GM18526 (cell line): ENCODE data around the gene PACS2.

ENCODE experiments used
- POLR2A ChIP-seq: IDR thresholded peaks from 3 replicates; pipeline ENCODE4 v1.6.1; 2011; ENCODE audit not compliant: insufficient read length; ENCODE audit errors: extremely low read depth

PACS2 gene

DNA sequence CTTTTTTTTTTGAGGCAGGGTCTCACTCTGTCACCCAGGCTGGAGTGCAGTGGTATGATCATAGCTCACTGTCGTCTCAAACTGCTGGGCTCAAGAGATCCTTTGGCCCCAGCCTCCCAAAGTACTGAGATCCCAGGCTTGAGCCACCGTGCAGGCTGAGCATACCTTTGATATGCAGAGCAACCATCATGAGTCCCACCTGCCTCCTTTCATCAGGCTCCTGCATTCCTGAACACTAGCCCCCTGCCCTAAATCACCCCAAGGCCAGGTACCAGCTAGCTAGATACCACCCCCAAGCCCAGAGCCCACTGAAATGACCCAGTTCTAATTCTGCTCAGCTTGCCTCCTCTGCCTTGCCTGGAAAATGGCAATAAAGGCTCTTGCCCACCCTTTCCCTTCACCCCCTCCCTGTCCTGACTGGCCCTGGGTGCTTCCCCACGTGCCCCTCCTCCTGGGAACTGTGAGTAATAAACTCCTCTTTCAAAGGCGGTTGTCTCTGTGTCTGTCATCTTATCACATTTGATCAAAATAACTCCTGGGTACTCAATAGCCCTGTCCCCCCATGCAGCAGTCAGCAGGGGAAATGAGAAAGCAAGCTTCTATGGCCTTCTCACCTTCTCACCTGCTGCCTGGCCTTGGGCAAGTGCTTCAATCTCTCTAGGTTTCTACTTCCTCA, 7.4 kb upstream of the PACS2 start:
- TF ChIP-seq POLR2A, result no peak

DNA sequence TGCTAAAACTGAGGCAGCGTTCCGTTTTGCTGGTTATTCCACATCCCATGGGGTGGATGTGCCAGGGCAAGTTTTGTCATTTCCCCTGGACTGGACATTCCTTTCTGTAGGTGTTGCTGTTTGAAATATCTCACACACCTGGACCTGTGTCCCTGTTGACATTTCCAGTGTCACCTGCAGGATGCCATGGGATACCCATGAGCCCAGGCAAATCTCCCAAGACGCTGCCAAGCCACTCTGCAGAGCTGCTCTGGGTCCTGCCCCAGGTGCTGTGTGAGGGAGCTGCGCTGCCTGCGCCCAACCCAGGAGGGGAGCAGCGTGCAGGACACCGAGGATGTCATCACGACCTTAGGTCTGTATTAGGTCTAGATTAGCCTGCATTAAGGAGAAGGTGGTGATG, 5.2 kb upstream of the PACS2 start:
- TF ChIP-seq POLR2A, result no peak

DNA sequence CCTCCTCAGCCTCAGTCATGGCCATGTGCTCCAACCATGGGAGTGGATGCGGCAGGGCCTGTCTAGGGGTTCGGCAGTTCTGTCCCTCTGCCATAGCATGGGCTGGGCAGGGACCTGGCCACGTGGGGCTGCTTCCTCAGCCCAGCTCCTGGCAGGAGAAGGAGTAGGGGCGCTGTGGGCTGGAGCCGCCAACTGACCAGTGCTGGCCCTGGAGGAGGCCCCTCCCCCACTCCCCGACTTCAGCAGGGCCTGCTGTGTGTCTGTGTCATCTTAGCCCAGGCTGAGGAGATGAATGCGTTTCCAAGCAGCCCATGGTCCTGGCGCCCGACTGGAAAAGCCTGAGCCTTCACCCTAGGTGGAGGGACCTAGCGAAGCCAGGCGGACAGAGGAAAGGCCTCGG, 2.7 kb upstream of the PACS2 start:
- TF ChIP-seq POLR2A, result no peak

DNA sequence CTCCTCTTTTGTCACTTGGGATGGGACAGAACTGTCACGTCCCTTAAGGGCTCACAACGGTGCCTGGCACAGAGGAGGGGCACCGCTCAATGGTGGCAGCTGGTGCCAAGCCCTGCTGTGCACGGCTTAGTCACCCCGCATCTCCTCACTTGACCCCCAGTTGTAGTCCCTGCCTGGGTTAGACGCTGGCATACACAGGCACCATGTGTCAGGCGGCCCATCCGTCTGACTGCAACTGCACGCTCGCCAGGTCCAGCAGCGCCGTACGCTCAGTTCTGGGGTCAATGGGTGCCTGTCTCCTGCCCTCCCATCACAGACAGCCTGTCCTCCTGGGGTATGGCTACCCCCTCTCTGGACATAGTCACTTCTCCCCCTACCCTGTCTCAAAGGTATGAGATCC, 1.6 kb upstream of the PACS2 start:
- no peak for TF ChIP-seq POLR2A

DNA sequence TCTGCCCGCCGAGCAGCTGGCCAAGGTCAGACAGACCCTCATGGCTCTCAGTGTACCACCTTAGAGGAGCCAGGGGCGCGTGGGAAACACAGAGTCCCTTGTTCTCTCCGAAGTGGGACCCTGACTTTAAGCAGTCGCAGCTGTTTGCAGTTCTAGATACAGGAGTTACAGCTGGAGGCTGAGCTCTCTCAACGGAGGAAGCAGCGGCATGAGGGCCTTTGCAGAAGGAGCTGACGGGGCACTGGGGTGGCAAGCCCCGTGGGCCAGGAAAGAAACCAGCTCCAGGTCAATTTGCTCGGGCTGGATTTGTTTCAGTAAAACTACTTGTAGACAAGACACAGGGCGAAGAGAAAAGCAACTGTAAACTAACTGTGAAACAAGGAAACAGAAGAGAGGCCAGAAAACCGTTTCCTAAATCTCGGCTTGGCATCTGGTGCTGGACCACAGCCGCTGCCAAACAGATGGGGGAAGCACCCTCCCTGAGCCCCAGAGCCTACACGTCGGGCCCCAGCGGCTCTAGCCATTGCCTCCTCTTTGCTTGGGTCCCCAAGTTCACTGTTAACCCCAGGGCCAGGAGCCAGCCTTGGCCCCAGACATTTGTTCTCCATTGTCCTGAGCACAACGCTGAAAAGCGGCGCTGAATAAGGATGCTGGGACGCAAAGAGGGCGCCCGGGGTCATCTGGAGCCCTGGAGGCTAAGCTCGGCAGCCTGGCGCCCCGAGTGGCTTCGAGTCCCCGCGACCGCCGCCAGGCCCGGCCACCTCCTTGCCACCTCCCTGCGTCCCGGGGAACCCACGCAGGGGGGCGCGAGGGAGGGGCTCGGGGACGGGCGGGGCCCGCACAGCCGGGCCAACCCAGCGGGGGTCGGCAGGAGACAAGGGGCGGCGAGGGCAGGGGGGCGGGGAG, 914 bp upstream of the PACS2 start:
- no peak for TF ChIP-seq POLR2A

DNA sequence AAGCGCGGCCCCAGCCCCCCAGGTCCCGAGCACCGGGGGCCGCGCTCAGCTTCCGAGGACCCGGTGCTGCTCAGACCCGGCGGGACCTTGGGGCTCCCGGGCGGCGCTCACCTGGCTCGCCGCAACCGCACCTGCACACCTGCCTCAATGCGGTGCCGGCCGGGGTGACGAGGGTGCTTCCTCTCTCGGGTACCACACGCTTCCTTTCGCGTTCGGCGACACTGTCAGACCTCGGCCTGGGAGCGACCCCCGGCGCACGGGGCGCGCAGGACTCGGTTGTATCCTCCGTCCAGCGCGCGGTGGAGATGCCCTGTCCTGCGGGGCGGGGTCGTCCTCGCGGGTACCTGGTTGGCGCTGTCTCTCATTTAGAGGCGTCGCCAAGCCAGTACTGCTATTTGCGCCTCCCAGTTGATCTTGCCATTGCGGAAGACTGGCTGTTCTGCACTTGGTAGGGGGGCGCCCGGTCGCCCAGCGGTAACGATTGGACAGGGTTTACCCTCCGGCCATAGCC, 718 bp downstream of the PACS2 start:
- TF ChIP-seq POLR2A, result no peak

DNA sequence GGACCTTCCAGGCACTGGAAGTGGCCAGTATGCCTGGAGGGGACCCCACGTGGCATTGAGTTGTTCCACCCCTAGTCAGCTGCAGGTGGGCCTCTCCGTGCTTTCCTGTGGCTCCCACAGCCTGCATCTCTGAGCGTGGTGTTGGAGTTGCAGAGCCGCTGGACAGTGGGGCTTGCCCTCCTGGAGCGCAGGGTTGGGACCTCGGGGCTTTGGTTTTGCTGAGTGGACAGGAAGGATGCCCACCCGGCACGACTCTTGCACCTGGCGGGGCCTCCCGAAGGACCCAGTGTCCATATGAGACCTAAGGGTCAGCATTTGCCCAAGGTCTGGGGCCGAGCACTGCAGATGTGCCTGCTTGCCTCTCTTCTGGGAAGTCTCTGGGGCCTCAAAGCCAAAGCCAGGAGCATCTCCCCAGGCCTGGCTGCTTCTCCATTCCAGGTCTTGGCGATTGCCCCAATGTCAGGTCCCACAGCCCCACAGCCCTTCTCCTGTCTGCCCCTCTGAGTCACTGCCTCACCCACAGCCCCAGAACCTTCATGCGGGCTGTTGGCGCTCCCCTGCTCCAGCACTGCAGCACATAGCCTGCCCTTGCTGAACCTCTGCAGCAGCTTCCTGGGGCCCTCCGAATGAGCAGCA, 1.5 kb downstream of the PACS2 start:
- no peak for TF ChIP-seq POLR2A

DNA sequence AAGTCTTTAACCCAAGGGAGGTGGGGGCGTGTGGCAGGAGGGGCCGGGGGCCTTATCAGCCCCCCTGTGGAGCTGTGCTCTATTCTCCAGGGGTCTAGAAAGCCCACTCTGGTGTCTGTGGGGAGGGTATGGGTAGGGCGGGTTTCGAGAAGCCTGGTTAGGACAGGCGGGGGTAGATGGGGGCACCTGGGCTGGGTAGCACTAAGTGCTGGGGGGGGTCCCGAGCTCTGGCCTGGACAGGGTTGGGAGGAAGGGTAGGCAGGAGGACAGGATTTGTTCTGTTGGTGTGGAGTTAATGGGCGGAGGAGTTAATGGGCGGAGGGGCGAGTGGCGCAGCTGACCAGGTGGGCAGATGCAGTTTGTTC, 2.0 kb downstream of the PACS2 start:
- TF ChIP-seq POLR2A, result no peak

DNA sequence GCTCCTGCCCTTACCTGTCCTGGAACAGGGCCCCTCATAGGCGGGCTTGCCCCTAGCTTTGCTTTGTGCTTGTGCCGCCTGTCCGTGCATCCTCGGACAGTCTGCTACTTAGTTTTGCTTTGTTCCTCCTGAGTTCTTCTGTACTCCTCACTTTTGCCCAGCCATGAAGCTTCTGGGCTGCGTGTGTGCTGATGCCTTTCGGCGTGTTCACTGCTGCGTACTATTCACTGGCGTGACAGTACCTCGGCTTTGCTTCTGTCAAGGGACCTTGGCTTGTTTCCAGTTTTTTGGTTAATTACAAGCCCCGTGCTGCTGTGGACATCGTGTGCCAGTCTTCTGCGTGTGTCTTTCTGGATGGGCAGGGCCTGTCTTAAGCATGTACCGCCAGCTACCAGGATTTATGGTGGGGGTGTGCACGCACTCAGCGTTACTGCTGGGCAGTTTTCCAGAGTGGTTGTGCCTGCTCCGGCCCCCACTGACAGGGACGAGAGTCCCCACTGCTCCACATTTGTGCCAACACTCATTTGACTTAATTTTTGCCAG, 2.5 kb downstream of the PACS2 start:
- TF ChIP-seq POLR2A, result no peak

DNA sequence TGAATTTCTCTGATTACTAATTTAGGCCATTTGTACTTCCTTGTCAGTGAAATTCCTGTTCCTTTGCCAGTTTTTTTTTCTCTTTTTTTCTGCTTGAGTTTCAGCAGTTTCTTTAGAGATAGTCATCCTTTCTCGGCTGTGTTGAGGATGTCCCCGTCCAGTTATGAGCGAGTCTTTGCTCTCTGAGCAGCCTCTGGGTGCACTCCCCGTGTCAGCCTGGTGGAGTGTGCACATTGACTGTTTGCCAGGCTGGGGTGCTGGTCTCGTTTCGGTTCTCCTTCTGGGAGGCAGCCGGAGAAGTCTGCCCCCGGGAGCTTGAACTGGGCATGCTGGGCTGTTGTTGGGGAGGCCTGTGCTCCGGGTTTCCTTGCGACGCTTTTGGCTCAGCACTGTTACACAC, 3.0 kb downstream of the PACS2 start:
- TF ChIP-seq POLR2A, result no peak

DNA sequence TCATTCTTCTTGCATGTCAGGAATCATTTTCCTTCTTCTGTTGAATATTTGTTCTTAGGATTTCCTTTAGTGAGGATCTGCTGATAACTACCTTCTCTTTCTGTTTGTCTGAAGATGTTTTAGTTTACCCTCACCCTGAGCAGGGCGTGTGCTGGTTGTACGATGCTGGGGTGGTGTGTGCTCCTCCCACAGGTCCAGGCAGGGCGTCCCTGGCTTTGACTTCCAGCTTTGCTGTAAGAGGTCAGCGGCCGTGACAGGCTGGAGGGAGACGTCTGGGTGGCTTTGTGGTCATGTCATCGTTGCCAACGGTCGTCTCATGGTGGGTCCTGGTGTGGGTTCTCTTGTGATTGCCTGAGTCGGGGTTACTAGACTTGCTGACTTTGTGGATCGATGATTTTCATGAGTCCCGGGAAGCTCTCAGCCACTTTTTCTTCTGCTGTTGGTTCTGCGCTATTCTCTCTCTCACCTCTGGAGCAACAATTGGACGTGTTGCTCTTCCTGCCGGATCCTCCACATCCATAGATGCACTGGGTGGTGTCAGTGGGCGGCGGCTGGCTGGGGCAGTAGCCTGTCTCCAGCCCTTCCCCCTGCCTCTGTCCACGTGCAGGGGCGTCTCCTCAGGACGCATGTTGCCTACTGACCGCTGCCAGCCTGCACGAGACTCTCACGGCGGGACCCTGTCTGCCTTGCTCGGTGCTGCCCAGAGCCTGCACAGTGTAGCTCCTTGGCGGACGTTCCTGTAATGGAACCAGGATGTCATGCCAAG, 8.4 kb downstream of the PACS2 start:
- TF ChIP-seq POLR2A, result no peak

DNA sequence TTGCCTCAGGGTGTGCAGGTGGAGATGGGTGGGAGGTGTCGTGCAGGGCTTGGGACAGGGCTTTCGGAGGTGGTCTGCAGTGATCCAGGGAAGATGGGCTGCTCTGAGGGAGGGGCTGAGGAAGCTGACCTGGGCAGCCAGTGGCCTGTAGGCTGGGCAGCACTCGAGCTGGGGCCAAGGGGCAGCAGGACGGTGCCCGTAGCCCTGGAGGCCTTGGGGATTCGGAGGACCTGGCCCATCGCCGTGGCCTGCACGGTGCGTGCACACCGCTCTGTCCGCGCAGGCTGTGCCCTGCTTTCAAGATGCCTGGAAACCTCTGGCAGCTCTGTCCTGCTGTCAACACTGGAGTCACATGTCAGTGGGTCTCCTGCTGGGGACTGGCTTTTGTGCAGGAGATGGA, 9.1 kb downstream of the PACS2 start:
- TF ChIP-seq POLR2A, result no peak

DNA sequence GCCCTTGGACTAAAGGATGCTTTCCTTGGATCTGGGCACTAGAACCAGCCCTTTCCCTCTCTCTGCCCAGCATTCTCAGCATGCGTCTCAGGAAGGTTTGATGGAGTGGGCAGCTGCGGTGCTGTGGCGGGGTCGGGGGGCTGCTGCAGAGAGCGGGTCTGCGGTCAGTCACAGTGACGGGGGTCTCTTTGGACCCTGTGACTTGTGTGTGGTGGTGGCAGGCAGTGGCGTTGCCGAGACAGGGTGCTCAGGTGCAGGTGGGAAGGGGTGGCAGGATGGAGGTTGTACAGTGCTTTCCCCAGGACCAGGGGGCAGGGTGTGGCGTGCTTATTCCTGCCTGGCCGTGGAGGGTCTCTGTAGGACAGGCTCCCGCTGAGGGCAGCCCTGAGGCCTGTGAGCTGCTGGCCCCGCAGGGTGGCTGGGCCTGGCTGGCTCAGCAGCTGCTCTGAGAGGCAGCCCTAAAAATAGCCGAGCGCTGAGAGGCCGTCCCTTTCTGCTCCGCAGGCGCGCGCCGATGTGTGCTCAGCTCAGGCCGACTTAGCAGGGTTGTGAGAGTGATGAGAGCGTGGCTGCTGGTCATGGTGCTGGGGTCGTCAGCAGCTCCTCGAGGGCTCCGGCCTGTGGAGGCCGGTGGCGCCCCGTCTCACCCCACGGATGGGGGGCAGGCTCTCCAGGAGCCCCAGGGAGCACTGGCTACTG, 9.7 kb downstream of the PACS2 start:
- TF ChIP-seq POLR2A, result no peak

DNA sequence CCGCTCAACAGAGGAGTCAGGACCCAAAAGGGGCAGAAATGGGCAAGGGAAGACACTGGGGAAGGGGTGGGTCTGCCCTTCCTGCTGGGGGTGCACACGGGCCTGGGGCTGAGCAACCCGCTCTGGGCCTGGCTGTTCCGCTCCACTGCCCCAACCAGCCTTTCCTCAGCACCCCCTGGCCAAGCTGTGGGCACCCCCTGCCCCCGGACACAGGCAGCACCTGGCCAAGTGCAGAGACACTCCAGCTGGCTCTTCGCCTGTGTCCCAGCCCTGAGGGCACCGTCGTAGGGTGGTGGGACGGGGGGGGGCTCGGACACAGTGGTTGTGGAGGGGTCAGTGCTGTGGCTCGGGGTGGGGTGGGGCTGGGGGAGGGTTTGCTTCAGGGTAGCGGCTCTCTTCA, 10.3 kb downstream of the PACS2 start:
- TF ChIP-seq POLR2A, result no peak

DNA sequence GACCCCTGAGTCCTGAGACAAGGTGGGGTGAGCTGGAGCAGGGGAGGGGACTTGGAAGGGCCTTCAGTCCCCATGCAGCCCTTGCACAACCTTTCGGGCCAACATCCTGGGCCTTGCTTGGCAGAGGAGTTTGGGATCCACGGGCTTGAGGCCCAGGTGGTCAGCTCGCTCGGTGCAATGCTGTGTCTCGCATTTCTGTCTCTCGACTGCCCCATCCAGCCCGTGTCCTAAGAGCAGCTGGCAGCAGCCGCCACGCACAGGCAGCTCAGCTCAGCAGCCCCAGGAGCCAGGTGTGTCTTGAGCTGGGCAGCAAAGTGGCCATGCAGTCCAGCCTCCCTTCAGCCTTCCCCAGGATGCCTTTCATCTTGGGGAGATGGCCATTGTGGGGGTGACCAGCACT, 10.8 kb downstream of the PACS2 start:
- no peak for TF ChIP-seq POLR2A
